ENCODE measurements around the gene DNAAF5. TPM values are rescaled to one million over a fixed set of nuclear protein-coding genes. Genes with fewer than 3 reads are reported as not detected.

DNAAF5 gene
- total and polyA plus RNA-seq, 9 of the 15 experiments (the other 6 are each of a cell fraction or from before 2014, with no cell fraction given) = 3.1 to 69.7 (median 19.1) TPM

GRCh38 chr7:727104-727805 is 756 bp downstream of the DNAAF5 start, which contains the start of gene PRKAR1B (continued):
- TF ChIP-seq SFPQ (IDR thresholded peaks at IDR 0.05; ENCODE audit: low read depth, low read length) (no peak), EZH2 (IDR thresholded peaks at IDR 0.05; ENCODE audit: borderline replicate concordance, low read depth, low read length) (no peak), ZNF655 (CRISPR knock-in tag; IDR thresholded peaks at IDR 0.05) (no peak), ZBTB11 (CRISPR knock-in tag; IDR thresholded peaks at IDR 0.05) (no peak), CHD1 (IDR thresholded peaks at IDR 0.05; ENCODE audit: low read length) (no peak), ZNF57 (CRISPR knock-in tag; IDR thresholded peaks at IDR 0.05) (no peak)

Data from K562 (cell line).